Measurements from ENCODE around the gene RBBP7. TPM values are rescaled to one million over a fixed set of nuclear protein-coding genes. Genes with fewer than 3 reads are reported as not detected.

The RBBP7 gene
- total RNA-seq, 1 donor from 2014 or later = 80.6 TPM

DNA sequence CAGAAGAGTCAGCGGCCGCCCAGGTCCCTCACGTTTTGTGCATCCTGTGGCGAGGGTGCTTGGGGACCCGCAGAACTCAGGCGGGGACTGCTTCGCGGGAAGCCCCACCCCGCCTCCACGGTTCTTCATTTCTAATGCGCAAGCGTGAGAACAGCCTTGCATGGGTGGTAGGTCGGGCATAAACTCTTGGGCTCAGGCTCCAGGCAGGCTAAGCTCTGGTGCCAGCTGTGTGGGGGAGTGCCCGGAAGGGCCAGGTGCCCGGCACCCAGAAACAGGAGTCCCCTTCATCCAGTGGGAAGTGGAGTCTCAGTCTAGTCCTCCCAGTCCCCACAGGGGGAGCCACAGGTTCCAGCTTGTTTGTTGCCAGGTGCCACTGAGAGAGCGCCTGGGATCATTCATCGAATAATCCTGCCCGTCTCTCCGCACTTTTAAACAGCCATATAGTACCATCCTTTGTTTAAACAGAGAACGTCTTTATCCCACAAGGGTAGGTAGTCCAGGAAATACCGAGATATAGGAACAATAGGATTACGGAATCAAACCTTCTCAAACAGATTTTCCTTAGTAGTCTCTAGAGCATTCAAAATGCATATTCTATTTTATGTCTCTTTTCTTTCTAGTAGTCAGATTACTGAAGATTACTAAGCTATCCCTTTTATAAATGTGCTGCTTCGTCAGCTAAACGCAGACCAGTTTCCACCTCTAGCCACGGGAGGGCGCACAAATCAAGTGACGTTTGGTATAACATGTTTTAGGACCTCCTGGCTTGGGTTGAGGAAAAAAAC is 12.7 kb upstream of the RBBP7 start:
- H3K4me3 ChIP-seq (ENCODE audit: low read depth, low read length) = peak overlapping the region; percentile 29
- TF ChIP-seq, protein P1, sequence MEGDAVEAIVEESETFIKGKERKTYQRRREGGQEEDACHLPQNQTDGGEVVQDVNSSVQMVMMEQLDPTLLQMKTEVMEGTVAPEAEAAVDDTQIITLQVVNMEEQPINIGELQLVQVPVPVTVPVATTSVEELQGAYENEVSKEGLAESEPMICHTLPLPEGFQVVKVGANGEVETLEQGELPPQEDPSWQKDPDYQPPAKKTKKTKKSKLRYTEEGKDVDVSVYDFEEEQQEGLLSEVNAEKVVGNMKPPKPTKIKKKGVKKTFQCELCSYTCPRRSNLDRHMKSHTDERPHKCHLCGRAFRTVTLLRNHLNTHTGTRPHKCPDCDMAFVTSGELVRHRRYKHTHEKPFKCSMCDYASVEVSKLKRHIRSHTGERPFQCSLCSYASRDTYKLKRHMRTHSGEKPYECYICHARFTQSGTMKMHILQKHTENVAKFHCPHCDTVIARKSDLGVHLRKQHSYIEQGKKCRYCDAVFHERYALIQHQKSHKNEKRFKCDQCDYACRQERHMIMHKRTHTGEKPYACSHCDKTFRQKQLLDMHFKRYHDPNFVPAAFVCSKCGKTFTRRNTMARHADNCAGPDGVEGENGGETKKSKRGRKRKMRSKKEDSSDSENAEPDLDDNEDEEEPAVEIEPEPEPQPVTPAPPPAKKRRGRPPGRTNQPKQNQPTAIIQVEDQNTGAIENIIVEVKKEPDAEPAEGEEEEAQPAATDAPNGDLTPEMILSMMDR (IDR thresholded peaks at IDR 0.05; ENCODE audit: insufficient read depth, low read length, poor library complexity, severe bottlenecking) = peak; percentile 71
- H3K27me3 ChIP-seq (ENCODE audit: control insufficient read depth, insufficient read depth, low read length) = peaks cover 11% of the 10 kb centered on the region
- H3K36me3 ChIP-seq (ENCODE audit: control insufficient read depth, insufficient read depth, low read length) = no peaks in the 10 kb centered on the region
- DNase-seq (ENCODE audit: low read depth) = no peak

DNA sequence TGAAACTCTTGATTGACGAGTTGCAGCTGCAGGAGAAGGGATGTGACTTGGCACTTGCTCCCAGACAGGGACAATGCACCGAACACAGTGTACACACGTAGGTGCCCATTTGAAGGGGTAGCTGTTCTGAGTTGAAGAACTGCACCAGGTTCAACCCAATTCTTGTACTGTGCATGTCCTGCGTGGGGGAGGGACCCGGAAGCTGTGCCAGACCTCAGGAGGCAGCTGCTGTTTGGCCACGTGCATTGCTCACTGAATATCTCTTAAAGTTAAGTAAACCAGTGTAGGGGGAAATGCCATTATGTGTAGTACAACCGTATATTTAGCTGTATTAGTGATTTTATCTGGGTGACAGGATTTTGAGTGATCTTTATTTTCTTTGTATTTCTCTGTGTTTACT is 12.0 kb upstream of the RBBP7 start:
- Histone ChIP-seq H3K27me3 (ENCODE audit: control insufficient read depth, insufficient read depth, low read length) (peaks cover 8% of the 10 kb centered on the region), H3K36me3 (ENCODE audit: control insufficient read depth, insufficient read depth, low read length) (no peaks in the 10 kb centered on the region), H3K4me3 (ENCODE audit: low read depth, low read length) (no peak overlapping the region)
- no peak for DNase-seq (ENCODE audit: low read depth)
- TF ChIP-seq, protein P1 (IDR thresholded peaks at IDR 0.05; ENCODE audit: insufficient read depth, low read length, poor library complexity, severe bottlenecking) = no peak

DNA sequence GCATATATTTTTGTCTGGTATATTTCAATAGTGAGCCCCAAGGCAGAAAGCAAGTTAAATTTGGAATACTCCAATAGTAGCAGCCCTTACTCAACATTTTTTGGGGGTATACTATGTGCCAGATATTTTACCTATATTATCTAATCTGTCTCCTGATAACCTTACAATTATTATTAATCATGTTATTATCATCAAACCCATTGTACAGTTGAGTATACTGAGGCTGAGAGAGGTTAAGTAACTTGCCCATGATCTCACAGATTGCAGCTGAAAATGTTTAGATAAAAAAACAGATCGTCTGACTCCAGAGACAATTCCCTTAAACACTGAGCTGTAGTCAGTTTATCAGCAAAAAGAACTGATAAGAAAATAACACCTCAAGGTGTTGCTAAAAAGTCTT is 6.5 kb upstream of the RBBP7 start:
- Histone ChIP-seq H3K27me3 (ENCODE audit: control insufficient read depth, insufficient read depth, low read length) (peaks cover 3% of the 10 kb centered on the region), H3K4me3 (ENCODE audit: low read depth, low read length) (no peak overlapping the region), H3K36me3 (ENCODE audit: control insufficient read depth, insufficient read depth, low read length) (no peaks in the 10 kb centered on the region)
- TF ChIP-seq, protein P1 (IDR thresholded peaks at IDR 0.05; ENCODE audit: insufficient read depth, low read length, poor library complexity, severe bottlenecking) = no peak
- DNase-seq (ENCODE audit: low read depth) = no peak

DNA sequence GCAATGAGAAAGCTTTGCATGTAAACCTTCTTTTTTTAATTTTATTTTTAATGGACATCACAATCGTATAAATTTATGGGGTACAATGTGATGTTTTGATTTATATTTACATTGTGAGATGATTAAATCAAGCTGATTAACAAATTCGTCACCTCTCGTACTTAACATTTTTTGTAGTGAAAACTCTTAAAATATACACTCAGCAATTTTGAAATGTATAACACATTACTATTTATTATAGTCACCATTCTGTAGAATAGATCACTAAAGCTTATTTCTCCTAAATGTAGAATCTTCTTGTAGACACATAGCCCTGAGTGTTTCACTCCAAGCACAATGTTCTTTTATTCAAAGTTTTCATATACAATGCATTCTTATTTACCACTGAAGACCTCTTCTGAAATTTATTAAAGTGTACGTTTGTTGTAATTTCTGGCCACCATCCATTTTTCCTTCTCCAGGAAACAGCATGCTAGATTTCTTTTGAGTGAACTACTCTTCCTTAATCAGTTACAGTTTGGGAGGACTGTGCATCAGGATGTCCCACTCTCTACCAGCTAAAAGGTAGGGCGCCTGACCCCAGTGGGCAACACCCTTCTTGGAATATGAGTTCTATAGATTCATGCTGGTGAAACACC is 4.4 kb upstream of the RBBP7 start:
- DNase-seq (ENCODE audit: low read depth) = no peak
- Histone ChIP-seq H3K27me3 (ENCODE audit: control insufficient read depth, insufficient read depth, low read length) (peaks cover 10% of the 10 kb centered on the region), H3K36me3 (ENCODE audit: control insufficient read depth, insufficient read depth, low read length) (no peaks in the 10 kb centered on the region), H3K4me3 (ENCODE audit: low read depth, low read length) (no peak overlapping the region)
- TF ChIP-seq, protein P1 (IDR thresholded peaks at IDR 0.05; ENCODE audit: insufficient read depth, low read length, poor library complexity, severe bottlenecking) = no peak

DNA sequence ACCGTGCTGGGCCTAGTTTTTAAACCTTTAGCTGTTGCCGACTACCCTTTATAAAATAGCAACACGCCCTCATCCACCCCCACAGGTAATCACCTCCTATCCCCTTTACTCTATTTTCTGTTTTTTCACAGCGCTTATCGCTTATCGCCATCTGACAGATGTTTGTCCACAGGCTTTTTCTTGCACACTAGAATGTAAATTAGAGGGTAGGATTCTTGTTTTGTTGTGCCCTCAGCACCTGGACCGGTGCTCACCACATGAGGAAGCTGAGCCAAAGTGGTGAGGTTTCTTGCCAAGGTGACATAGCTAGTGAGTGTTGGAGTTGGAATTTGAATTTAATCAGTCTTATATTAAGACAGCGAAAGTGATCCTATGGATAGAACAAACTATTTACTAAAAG is 2.9 kb upstream of the RBBP7 start:
- TF ChIP-seq, protein P1 (IDR thresholded peaks at IDR 0.05; ENCODE audit: insufficient read depth, low read length, poor library complexity, severe bottlenecking) = no peak
- Histone ChIP-seq H3K27me3 (ENCODE audit: control insufficient read depth, insufficient read depth, low read length) (peaks cover 10% of the 10 kb centered on the region), H3K4me3 (ENCODE audit: low read depth, low read length) (no peak overlapping the region), H3K36me3 (ENCODE audit: control insufficient read depth, insufficient read depth, low read length) (no peaks in the 10 kb centered on the region)
- no peak for DNase-seq (ENCODE audit: low read depth)

Data from kidney epithelial cell (primary cell).